ENCODE measurements around the gene TVP23A. TPM values are rescaled to one million over a fixed set of nuclear protein-coding genes. Genes with fewer than 3 reads are reported as not detected.

Gene TVP23A
- total and polyA plus RNA-seq, 10 of the 15 experiments (the other 5 are each of a cell fraction or from before 2014, with no cell fraction given), result 1.1 to 6.4 (median 2.2) TPM

DNA sequence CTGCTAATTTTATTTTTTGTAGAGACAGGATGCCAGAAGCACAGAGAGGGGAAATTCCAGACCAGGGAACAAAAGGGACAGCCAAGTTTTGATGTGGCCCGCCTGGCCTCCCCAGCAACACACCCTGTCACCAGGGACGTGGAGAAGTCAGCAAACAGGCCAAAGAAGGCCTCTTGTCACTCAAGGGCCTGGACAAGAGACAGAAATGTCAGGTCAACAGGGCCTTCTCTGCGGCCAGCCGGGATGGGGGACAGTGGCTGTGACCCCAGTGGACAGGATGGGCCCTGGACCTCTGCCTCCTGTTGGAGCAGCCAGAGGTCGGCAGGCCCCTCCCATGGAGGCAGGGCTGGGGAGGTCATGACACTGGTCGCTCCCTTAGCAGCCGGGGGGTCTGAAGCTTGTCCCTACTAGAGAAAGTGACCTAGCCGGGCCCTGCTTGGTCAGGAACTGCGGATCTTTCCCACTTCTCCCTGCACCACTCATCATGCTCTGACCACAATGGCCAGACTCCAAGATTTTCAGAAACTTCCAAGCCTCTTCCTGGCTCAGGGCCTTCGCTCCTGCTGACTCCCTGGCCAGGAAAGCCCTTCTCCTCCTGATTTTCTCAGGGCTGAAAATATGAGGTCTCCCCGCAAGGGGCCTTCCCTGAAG is 9.2 kb upstream of the TVP23A start:
- 0 out of 2 replicates have a peak overlapping the region, but pooled peaks have one; percentile 9 for H3K4me2 ChIP-seq (ENCODE audit: control insufficient read depth, insufficient read depth)
- TF ChIP-seq EZH2 (IDR thresholded peaks at IDR 0.05; ENCODE audit: borderline replicate concordance, control insufficient read depth, low read depth, low read length) (no peak), NRF1 (conservative IDR thresholded peaks at IDR 0.05; ENCODE audit: low read depth, low read length) (no peak), ZNF274 (IDR thresholded peaks at IDR 0.05; ENCODE audit: insufficient read depth, insufficient read length) (no peak)
- TF ChIP-seq, protein P1, sequence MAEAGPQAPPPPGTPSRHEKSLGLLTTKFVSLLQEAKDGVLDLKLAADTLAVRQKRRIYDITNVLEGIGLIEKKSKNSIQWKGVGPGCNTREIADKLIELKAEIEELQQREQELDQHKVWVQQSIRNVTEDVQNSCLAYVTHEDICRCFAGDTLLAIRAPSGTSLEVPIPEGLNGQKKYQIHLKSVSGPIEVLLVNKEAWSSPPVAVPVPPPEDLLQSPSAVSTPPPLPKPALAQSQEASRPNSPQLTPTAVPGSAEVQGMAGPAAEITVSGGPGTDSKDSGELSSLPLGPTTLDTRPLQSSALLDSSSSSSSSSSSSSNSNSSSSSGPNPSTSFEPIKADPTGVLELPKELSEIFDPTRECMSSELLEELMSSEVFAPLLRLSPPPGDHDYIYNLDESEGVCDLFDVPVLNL (IDR thresholded peaks at IDR 0.05; ENCODE audit: low read depth, low read length), result no peak
- TF ChIP-seq, protein P2, sequence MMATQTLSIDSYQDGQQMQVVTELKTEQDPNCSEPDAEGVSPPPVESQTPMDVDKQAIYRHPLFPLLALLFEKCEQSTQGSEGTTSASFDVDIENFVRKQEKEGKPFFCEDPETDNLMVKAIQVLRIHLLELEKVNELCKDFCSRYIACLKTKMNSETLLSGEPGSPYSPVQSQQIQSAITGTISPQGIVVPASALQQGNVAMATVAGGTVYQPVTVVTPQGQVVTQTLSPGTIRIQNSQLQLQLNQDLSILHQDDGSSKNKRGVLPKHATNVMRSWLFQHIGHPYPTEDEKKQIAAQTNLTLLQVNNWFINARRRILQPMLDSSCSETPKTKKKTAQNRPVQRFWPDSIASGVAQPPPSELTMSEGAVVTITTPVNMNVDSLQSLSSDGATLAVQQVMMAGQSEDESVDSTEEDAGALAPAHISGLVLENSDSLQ (IDR thresholded peaks at IDR 0.05), result peak; percentile 44; the same call in 1 of the 2 replicates
- FAIRE-seq (no peak), DNase-seq (ENCODE audit: low read depth, low spot score) (no peak), ATAC-seq (peak; percentile 22; the same call in 2 of the 3 replicates)
- H3K4me3 ChIP-seq, result no peak overlapping the region
- ChIA-PET POLR2A (interaction anchor here (1.6 kb wide), 1 partner anchor 8 kb away, joined by 6 read pairs; no protein-coding TSS in a partner anchor), RAD21 (ENCODE audit: unreplicated experiment) (interaction anchor here (1.3 kb wide), 1 partner anchor 49 kb away, joined by 3 read pairs; the partner anchor contains the start of gene CIITA), SMC1A (ENCODE audit: uncharacterized antibody, unreplicated experiment) (interaction anchor here (1.4 kb wide), 1 partner anchor 87 kb away, joined by 3 read pairs; no protein-coding TSS in a partner anchor), CTCF (no interaction called here)
- H3K27ac ChIP-seq (ENCODE audit: control insufficient read depth, insufficient read depth), result no peak overlapping the region
- H3K9ac ChIP-seq (ENCODE audit: control insufficient read depth, insufficient read depth, low read length), result no peak overlapping the region
- H3K79me2 ChIP-seq (ENCODE audit: control insufficient read depth, insufficient read depth, low read length), result no peaks in the 10 kb centered on the region
- no peaks in the 10 kb centered on the region for H3K36me3 ChIP-seq (ENCODE audit: control insufficient read depth in 2 of 2, insufficient read depth in 2 of 2, low read length in 1 of 2)
- in situ Hi-C loops (cut with MboI) (no loop called here), intact Hi-C loops (cut with micrococcal nuclease; ENCODE audit: unreplicated experiment) (no loop called here)
- BruUV-seq (replicated peaks), result no TSS peak
- 81% methylated on average over 11 of the region's 11 CpGs for WGBS (ENCODE audit: insufficient coverage, insufficient replicate concordance, low lambda C conversion rate, missing lambda C conversion rate)
- H4K20me1 ChIP-seq (ENCODE audit: control insufficient read depth, insufficient read depth), result no peaks in the 10 kb centered on the region
- no peaks in the 10 kb centered on the region for H3K9me3 ChIP-seq (replicated peaks; ENCODE audit: control insufficient read depth, insufficient read depth, low read length)
- H2AFZ ChIP-seq (ENCODE audit: control insufficient read depth, low read depth, low read length), result no peak overlapping the region
- peaks cover 23% of the 10 kb centered on the region for H3K4me1 ChIP-seq (ENCODE audit: control insufficient read depth, insufficient read depth, low read length)
- H3K27me3 ChIP-seq (replicated peaks in 1 of 2; ENCODE audit: control insufficient read depth in 2 of 2, insufficient read depth in 2 of 2, low read length in 1 of 2), result no peaks in the 10 kb centered on the region
